NCI-H187 treated with DMSO at 0.1 percent for 48 hours (cell line): ENCODE measurements around the gene MDN1.
"Not testable (repeated sequence)": the region's sequence is repeated elsewhere in the genome, so short reads cannot be mapped to it uniquely, and the experiment has no call there.

Source experiments
- DNase-seq: peaks from one replicate; lab custom pipeline; 2025; lab: John Stamatoyannopoulos, UW

The MDN1 gene

DNA sequence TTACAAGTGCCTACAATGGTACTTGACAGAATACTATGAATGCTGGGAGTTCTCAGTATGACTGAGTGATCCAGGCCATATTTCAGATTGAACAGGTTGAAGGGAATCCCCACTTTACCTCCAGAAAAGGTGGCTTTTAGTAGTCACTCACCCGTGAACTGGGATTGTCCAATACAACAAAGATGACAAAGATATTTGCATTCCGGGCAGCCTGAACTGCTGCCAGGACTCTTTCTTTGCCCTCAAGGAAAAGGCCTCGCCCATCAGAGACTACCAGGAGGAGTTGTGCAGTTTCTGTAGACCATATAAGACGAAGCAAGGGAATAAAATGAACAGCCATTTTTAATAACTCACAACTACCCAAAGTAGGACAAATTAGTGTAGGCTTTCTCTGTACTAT lies 174.7 kb downstream of the MDN1 start:
- no peak for DNase-seq

- no peak for DNase-seq
Observed at GRCh38 chr6:89643406-89643805, 176.2 kb downstream of the MDN1 start.

DNA sequence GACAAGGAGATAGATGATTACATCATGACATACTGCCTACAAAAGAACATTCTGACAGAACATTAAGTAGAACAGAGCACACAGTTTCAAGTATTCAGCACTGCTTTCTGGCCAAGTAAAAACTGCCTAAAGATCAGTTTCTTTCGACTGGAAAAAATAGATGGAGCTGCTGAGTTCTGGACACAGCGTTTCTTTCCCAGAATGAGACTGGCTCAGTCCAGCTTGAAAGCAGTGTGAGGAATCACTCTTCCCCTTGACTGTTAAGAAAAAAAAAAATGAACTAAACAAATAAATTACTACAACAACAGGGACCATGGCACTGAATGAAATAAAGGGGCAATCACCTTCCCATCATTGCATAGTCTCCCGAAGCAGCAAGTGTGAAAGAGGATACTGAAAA lies 176.6 kb downstream of the MDN1 start:
- DNase-seq: no peak

- not testable (repeated sequence) for DNase-seq
Observed at GRCh38 chr6:89641581-89641980, 178.0 kb downstream of the MDN1 start.

GRCh38 chr6:89640804-89641203 lies 178.8 kb downstream of the MDN1 start:
- no peak for DNase-seq

DNA sequence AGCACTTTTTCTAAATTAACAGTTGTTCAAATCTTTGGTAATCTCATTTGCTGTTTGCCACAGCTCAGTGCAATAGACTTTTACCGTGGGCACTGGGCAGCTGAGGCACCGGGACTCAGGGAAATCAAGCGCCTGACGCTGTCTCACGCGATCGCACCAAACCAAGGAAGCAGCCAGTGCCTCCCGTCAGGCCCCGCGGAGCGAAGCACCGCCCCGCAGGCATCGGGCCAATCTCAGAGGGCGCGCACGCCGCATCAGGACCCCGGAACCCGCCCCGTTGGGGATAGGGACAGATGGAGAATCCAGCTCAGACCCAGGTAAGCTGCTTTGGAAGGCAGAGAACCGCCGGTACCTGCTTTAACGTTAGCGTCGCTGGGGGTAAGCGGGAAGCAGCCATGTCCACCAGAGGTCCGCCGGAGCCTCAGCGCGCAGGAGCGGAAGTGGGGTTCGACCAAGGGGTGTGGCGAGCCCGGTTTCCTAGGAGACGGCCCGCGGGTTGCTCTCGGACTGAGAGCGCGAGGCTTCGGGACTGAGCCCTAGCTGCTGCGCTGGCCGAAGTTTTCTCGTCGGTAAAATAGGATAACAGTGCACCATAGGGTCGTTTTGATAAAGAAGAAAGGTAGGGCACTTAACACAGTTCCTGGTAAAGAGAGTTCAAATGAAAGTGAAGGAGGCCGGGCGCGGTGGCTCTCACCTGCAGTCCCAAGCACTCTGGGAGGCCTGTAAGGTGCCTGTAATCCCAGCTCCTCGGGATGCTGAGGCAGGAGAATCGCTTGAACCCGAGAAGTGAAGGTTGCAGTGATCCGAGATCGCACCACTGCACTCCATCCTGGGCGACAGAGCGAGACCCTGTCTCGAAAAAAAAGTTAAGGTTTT lies 181.0 kb downstream of the MDN1 start, which contains the start of gene LYRM2:
TSS of gene LYRM2 (minus strand) at position 428 of the 876 bp plus-strand sequence. CDS start at position 397, 31 bp downstream.
- DNase-seq: peak; percentile 54

GRCh38 chr6:89637960-89638319 lies 181.7 kb downstream of the MDN1 start:
- DNase-seq: no peak

GRCh38 chr6:89636412-89636811 lies 183.2 kb downstream of the MDN1 start:
- DNase-seq: not testable (repeated sequence)

DNA sequence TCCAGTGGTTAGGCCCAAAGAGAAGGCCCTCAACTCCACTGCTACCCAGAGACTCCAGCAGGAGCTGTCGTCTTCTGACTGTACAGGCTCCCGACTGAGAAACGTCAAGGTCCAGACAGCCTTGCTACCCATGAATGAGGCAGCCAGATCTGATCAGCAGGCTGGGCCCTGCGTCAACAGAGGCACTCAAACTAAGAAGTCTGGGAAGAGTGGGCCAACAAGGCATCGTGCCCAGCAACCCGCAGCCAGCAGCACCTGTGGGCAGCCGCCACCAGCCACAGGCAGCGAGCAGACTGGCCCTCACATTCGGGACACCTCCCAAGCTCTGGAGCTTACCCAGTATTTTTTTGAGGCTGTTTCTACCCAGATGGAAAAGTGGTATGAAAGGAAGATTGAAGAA lies 189.1 kb downstream of the MDN1 start:
- DNase-seq: no peak

DNA sequence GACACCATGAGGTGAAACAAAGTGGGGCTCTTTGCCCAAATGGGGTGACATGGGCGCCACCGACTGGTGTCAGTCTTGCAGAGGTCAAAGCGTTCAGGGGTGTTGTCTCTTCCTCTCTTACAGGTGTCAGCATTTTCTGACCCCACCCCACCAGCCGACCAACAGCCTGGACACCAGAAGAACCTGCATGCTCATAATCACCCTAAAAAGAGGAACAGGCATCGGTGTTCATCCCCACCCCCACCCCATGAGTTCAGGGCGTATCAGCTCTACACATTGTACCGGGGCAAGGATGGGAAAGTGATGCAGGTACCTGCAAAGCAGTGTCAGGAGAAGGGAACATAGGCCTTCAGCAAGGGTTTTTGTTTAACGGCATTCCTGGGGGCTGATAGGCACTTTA lies 195.8 kb downstream of the MDN1 start:
- no peak for DNase-seq

GRCh38 chr6:89619567-89619966 lies 200.0 kb downstream of the MDN1 start:
- no peak for DNase-seq

DNA sequence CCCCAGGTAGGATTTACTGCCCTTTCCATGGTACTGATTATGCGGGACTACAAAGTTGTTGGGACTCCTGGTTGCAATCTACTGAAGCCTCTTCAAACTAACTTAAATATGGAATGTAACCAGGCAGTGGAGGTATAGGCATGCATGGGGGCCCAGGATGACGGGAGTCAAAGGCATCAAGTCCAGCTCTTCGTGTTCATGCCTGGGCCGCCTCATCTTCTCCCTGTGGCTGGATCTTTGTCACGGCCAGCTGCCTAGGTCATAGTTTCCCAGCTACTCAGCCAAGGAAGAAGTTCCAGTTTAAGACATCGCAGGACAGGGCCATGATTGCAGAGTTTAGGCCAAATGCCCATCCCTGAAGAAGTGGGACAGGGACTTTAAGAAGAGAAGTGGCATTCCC lies 201.6 kb downstream of the MDN1 start:
- DNase-seq: no peak

GRCh38 chr6:89616531-89616930 lies 203.1 kb downstream of the MDN1 start:
- no peak for DNase-seq

- no peak for DNase-seq
Observed at GRCh38 chr6:89615882-89616281, 203.7 kb downstream of the MDN1 start.

DNA sequence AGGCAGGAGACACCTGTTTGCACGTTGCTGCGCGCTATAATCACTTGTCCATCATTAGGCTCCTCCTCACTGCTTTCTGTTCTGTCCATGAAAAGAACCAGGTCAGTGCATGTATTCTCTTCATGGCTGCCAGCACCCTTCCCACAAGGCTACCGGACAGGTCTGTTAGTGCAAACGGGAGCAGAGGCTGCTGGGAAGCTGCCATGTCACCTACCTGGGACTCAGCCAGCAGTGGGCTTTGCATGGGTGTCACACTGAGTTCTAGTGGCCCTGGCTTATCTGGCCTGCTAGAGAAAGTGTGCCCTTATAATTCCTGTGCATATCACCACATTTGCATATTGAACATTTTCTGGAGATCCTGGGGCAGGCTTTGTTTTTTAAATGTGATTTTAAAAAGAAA lies 205.8 kb downstream of the MDN1 start:
- DNase-seq: no peak

GRCh38 chr6:89612121-89612520 lies 207.5 kb downstream of the MDN1 start:
- DNase-seq: no peak

DNA sequence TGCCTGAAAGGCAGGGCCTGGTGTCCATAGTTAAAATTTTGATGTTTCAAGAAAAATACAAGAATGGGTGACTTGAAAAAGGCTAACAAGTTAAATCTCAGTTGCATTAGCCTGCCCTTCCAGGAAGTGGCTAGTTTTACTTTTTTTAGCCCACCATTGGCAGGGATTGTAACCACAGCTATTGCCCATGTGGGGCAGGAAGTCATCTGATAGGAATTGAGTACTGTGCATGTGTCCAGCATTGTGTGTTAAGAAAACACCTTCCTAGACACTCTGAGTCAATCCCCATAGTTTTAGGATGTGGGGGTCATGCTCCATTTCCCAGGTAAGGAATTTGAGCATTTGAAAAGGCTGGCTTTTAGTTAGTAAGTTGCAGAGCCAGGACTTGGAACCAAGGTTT lies 207.9 kb downstream of the MDN1 start:
- DNase-seq: no peak

- DNase-seq: no peak
Observed at GRCh38 chr6:89610149-89610642, 209.4 kb downstream of the MDN1 start.

- no peak for DNase-seq
Observed at GRCh38 chr6:89605861-89606260, 213.7 kb downstream of the MDN1 start.

- no peak for DNase-seq
Observed at GRCh38 chr6:89604653-89605052, 214.9 kb downstream of the MDN1 start.

- peak; percentile 77 for DNase-seq
Observed at GRCh38 chr6:89602166-89602565, 217.4 kb downstream of the MDN1 start.

GRCh38 chr6:89599727-89600126 lies 219.9 kb downstream of the MDN1 start:
- no peak for DNase-seq

DNA sequence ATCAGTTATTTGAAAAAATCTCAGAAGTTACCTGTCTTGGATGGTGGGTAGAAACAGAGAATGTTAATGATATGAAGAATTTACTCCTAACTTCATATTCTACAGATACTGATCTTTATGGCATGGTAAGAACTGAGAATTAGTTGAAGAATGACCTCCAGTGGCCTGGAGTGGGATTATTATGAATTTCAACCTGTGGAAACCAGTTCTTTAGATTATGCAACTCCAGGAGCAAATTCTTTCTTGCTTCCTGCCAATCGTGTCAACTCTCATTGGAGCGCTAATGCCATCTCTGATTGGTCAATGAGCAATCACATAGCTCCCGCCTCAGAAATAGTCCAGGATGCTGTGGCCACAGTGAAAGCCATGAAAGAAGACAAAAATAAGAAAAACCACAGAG lies 221.6 kb downstream of the MDN1 start:
- no peak for DNase-seq

DNA sequence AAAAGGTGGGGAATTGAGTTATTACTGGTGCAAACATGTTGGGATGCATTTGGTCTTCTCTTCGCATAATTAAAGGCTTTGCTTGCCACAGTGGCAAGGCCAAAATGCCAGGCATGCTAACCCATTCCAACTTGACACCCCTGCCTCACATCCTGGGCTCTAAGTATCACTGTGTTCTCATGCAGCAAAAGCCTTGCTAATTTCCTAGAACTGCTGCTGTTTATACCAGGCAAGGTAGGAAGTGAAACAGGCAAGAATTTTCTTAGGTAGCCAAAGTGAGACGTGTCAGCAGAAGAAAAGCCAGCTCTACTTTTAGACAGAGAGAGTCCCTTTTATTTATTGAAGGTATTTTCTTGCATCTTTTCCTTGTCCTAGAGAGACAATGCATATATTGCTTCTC lies 222.2 kb downstream of the MDN1 start:
- DNase-seq: no peak
